ENCODE measurements around the gene PRDM16.

DNA sequence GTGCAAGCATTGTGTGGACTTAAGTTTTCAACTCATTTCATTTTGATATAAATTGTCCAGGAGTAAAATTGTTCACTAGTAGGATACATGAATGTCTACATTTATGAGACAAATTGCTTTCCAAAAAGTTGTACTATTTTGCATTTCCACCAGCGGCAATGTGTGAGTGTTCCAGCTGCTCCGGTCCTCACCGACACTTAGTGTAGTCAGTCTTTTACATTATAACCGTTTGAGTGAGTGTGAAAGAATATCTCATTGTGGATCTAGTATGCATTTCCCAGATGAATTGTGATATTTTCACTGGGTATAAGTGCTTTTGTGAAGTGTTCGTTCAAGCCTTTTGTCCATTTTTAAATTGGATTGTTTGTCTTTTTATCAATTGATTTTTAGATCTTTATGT, 274.0 kb downstream of the PRDM16 start:
- TF ChIP-seq POLR2A (IDR thresholded peaks at IDR 0.05; ENCODE audit: low read length) = no peak
- no peak for TF ChIP-seq GATA1 (IDR thresholded peaks at IDR 0.05; ENCODE audit: low read depth, low read length)

Data from erythroblast (primary cell).